ENCODE data around the gene LRRC72. TPM values are rescaled to one million over a fixed set of nuclear protein-coding genes. Genes with fewer than 3 reads are reported as not detected.

LRRC72 gene
- total RNA-seq, 1 experiment from 2014 or later: not detected

GRCh38 chr7:16594061-16594460 lies 67.4 kb downstream of the LRRC72 start:
- TF ChIP-seq TCF7L2 (IDR thresholded peaks at IDR 0.05; ENCODE audit: low read depth, low read length) (no peak), SIN3A (IDR thresholded peaks at IDR 0.05; ENCODE audit: borderline replicate concordance, insufficient read depth, low read depth, low read length) (no peak), REST (IDR thresholded peaks at IDR 0.05; ENCODE audit: insufficient read depth in 1 of 2, low read depth in 2 of 2, low read length in 1 of 2) (no peak), POLR2AphosphoS5 (IDR thresholded peaks at IDR 0.05; ENCODE audit: low read depth, low read length) (no peak), CTCF (IDR thresholded peaks at IDR 0.05) (no peak)
- no peak overlapping the region for H3K27ac ChIP-seq (ENCODE audit: low read length)
- ChIA-PET CTCF (no interaction called here), POLR2A (interaction anchor here (0.6 kb wide), 1 partner anchor 25 kb away, joined by 3 read pairs; no protein-coding TSS in a partner anchor)
- DNase-seq (ENCODE audit: low read depth, low spot score) (no peak), ATAC-seq (no peak)
- H3K4me3 ChIP-seq (ENCODE audit: low read depth in 2 of 2, low read length in 2 of 2): no peak overlapping the region
- in situ Hi-C loops (cut with HindIII; ENCODE audit: low pct_unique_long_range_greater_than_20kb, low sequenced_read_pairs) (no loop called here), intact Hi-C loops (cut with micrococcal nuclease; ENCODE audit: unreplicated experiment) (no loop called here)
- H3K9me3 ChIP-seq (ENCODE audit: control insufficient read depth, insufficient read depth, low read depth, low read length): no peaks in the 10 kb centered on the region
- H3K36me3 ChIP-seq (ENCODE audit: control insufficient read depth, insufficient read depth, low read length): no peaks in the 10 kb centered on the region
- H3K4me1 ChIP-seq (ENCODE audit: control insufficient read depth, insufficient read depth, low read length): no peaks in the 10 kb centered on the region
- H3K27me3 ChIP-seq (ENCODE audit: control insufficient read depth, insufficient read depth, low read length): no peaks in the 10 kb centered on the region
- BruUV-seq (replicated peaks): no TSS peak

GRCh38 chr7:16594676-16595075 lies 68.1 kb downstream of the LRRC72 start:
- DNase-seq (ENCODE audit: low read depth, low spot score): no peak
- in situ Hi-C loops (cut with HindIII; ENCODE audit: low pct_unique_long_range_greater_than_20kb, low sequenced_read_pairs): no loop called here
- POLR2A ChIA-PET: interaction anchor here (0.6 kb wide), 2 partner anchors 81 to 1719 kb away, joined by 3 to 4 read pairs; no protein-coding TSS in a partner anchor

More at GRCh38 chr7:16594676-16595075, 68.1 kb downstream of the LRRC72 start:
- no TSS peak for BruUV-seq (replicated peaks)
- H3K4me3 ChIP-seq (ENCODE audit: low read depth in 2 of 2, low read length in 2 of 2): no peak overlapping the region
- ATAC-seq: no peak
- TF ChIP-seq REST (IDR thresholded peaks at IDR 0.05; ENCODE audit: insufficient read depth in 1 of 2, low read depth in 2 of 2, low read length in 1 of 2) (no peak), TCF7L2 (IDR thresholded peaks at IDR 0.05; ENCODE audit: low read depth, low read length) (no peak), POLR2AphosphoS5 (IDR thresholded peaks at IDR 0.05; ENCODE audit: low read depth, low read length) (no peak), CTCF (IDR thresholded peaks at IDR 0.05) (no peak), SIN3A (IDR thresholded peaks at IDR 0.05; ENCODE audit: borderline replicate concordance, insufficient read depth, low read depth, low read length) (no peak)
- H3K4me1 ChIP-seq (ENCODE audit: control insufficient read depth, insufficient read depth, low read length): no peaks in the 10 kb centered on the region
- H3K27ac ChIP-seq (ENCODE audit: low read length): no peak overlapping the region
- H3K27me3 ChIP-seq (ENCODE audit: control insufficient read depth, insufficient read depth, low read length): no peaks in the 10 kb centered on the region
- CTCF ChIA-PET: no interaction called here
- no peaks in the 10 kb centered on the region for H3K36me3 ChIP-seq (ENCODE audit: control insufficient read depth, insufficient read depth, low read length)
- no peaks in the 10 kb centered on the region for H3K9me3 ChIP-seq (ENCODE audit: control insufficient read depth, insufficient read depth, low read depth, low read length)
- intact Hi-C loops (cut with micrococcal nuclease; ENCODE audit: unreplicated experiment): no loop called here
